Osteocyte (in vitro differentiated cells): ENCODE measurements around the gene PPP1R3G. TPM values are rescaled to one million over a fixed set of nuclear protein-coding genes. Genes with fewer than 3 reads are reported as not detected.

Experiments used
- DNase-seq: peaks from one replicate; pipeline ENCODE4 v3.0.0; 2021; ENCODE audit warnings: mixed read lengths; ENCODE audit not compliant: unreplicated experiment; ENCODE audit errors: extremely low spot score
- H3K27ac Mint-ChIP-seq: one replicate; pipeline ENCODE4 v1.8.0; 2021; ENCODE audit warnings: mild to moderate bottlenecking, mixed read lengths; ENCODE audit not compliant: unreplicated experiment
- H3K27me3 Mint-ChIP-seq: one replicate; pipeline ENCODE4 v1.8.0; 2021; ENCODE audit warnings: mixed read lengths; ENCODE audit not compliant: unreplicated experiment
- H3K36me3 Mint-ChIP-seq: one replicate; pipeline ENCODE4 v1.8.0; 2021; ENCODE audit warnings: mixed read lengths; ENCODE audit not compliant: unreplicated experiment
- H3K4me1 Mint-ChIP-seq: one replicate; pipeline ENCODE4 v1.8.0; 2021; ENCODE audit warnings: mixed read lengths; ENCODE audit not compliant: unreplicated experiment
- H3K4me3 Mint-ChIP-seq: one replicate; pipeline ENCODE4 v1.8.0; 2021; ENCODE audit warnings: mild to moderate bottlenecking, moderate library complexity, mixed read lengths; ENCODE audit not compliant: unreplicated experiment
- H3K9me3 Mint-ChIP-seq: one replicate; pipeline ENCODE4 v1.8.0; 2021; ENCODE audit warnings: mixed read lengths; ENCODE audit not compliant: unreplicated experiment
- CTCF ChIP-seq: fragments of 200-600 bp; sonication (generic); IDR thresholded peaks from 2 replicates; pipeline ENCODE4 v1.5.0; 2021; ENCODE audit warnings: antibody characterized with exemption, mild to moderate bottlenecking, moderate library complexity
- total RNA-seq: library from RNA; stranded (reverse); gene quantifications from 2 replicates; pipeline ENCODE4 v1.2.1, GENCODE V29; 2021

Gene PPP1R3G
- total RNA-seq, 1 donor from 2014 or later = 0.40 TPM

GRCh38 chr6:5105146-5105545 is 20.0 kb downstream of the PPP1R3G start:
- no peak for TF ChIP-seq CTCF
- DNase-seq = no peak
- no peaks in the 10 kb centered on the region for H3K36me3 Mint-ChIP-seq

GRCh38 chr6:5107341-5107740 is 22.2 kb downstream of the PPP1R3G start:
- Mint-ChIP-seq H3K4me3 (no peak overlapping the region), H3K36me3 (peaks cover 2% of the 10 kb centered on the region), H3K27ac (no peak overlapping the region), H3K27me3 (no peaks in the 10 kb centered on the region), H3K4me1 (no peaks in the 10 kb centered on the region), H3K9me3 (no peaks in the 10 kb centered on the region)
- DNase-seq = no peak
- TF ChIP-seq CTCF = no peak

More at GRCh38 chr6:5105146-5105545, 20.0 kb downstream of the PPP1R3G start:
- H3K4me3 Mint-ChIP-seq = no peak overlapping the region
- H3K27me3 Mint-ChIP-seq = no peaks in the 10 kb centered on the region
- H3K4me1 Mint-ChIP-seq = no peaks in the 10 kb centered on the region
- H3K27ac Mint-ChIP-seq = no peak overlapping the region
- no peaks in the 10 kb centered on the region for H3K9me3 Mint-ChIP-seq

GRCh38 chr6:5108068-5108467 is 22.9 kb downstream of the PPP1R3G start:
- DNase-seq = no peak
- Mint-ChIP-seq H3K9me3 (no peaks in the 10 kb centered on the region), H3K4me3 (no peak overlapping the region), H3K27ac (no peak overlapping the region), H3K4me1 (no peaks in the 10 kb centered on the region), H3K36me3 (peaks cover 2% of the 10 kb centered on the region), H3K27me3 (no peaks in the 10 kb centered on the region)
- no peak for TF ChIP-seq CTCF

- Mint-ChIP-seq H3K4me1 (no peaks in the 10 kb centered on the region), H3K36me3 (peaks cover 2% of the 10 kb centered on the region), H3K9me3 (no peaks in the 10 kb centered on the region), H3K27me3 (no peaks in the 10 kb centered on the region), H3K27ac (no peak overlapping the region), H3K4me3 (no peak overlapping the region)
- no peak for DNase-seq
- TF ChIP-seq CTCF = no peak
Measured at GRCh38 chr6:5108536-5109150, 23.5 kb downstream of the PPP1R3G start.

GRCh38 chr6:5109436-5109835 is 24.3 kb downstream of the PPP1R3G start:
- no peak for TF ChIP-seq CTCF
- no peak overlapping the region for H3K27ac Mint-ChIP-seq
- no peaks in the 10 kb centered on the region for H3K9me3 Mint-ChIP-seq
- H3K36me3 Mint-ChIP-seq = peaks cover 2% of the 10 kb centered on the region
- H3K4me1 Mint-ChIP-seq = no peaks in the 10 kb centered on the region
- DNase-seq = no peak
- no peak overlapping the region for H3K4me3 Mint-ChIP-seq
- no peaks in the 10 kb centered on the region for H3K27me3 Mint-ChIP-seq
